ENCODE measurements around the gene PLEKHH2. TPM values are rescaled to one million over a fixed set of nuclear protein-coding genes. Genes with fewer than 3 reads are reported as not detected.
A peak's percentile ranks its signal among the peaks of the same experiment; 100 is the strongest.

Gene PLEKHH2
- polyA plus RNA-seq, 3 donors: not detected

GRCh38 chr2:43773876-43774613 lies 137.0 kb downstream of the PLEKHH2 start, which contains the start of gene DYNC2LI1:
Gene DYNC2LI1, plus strand, starts transcription at chr2:43774039. Its CDS starts 100 bp downstream, at chr2:43774139.
- Histone ChIP-seq H3K27ac (ENCODE audit: low read depth in 1 of 2, low read length in 2 of 2) (peak within 1 kb of the TSS in 1 of 2 donors; percentile 73), H3K4me1 (ENCODE audit: control insufficient read depth in 1 of 2, insufficient read depth in 2 of 2, low read length in 2 of 2) (peaks cover 7 to 10% of the 10 kb centered on the region in 2 donors), H3K9ac (ENCODE audit: insufficient read depth, low read length, poor library complexity, severe bottlenecking) (peak within 1 kb of the TSS; percentile 66), H4K20me1 (ENCODE audit: insufficient read depth, low read length) (no peaks in the 10 kb centered on the region), H3K36me3 (replicated peaks in 1 of 2; ENCODE audit: control insufficient read depth in 1 of 2, insufficient read depth in 2 of 2, low read length in 2 of 2) (no peaks in the 10 kb centered on the region), H2AFZ (ENCODE audit: insufficient read depth, low read depth, low read length, poor library complexity, severe bottlenecking) (peak within 1 kb of the TSS; percentile 95), H3K79me2 (ENCODE audit: insufficient read depth, low read length) (no peaks in the 10 kb centered on the region), H3K4me2 (replicated peaks; ENCODE audit: extremely low read depth, low read length, poor library complexity, severe bottlenecking) (peak within 1 kb of the TSS; percentile 75), H3K9me3 (replicated peaks in 1 of 2; ENCODE audit: control insufficient read depth in 1 of 2, insufficient read depth in 1 of 2, low read length in 2 of 2) (no peaks in the 10 kb centered on the region), H3K4me3 (replicated peaks in 1 of 3; ENCODE audit: low read depth in 2 of 3, low read length in 3 of 3) (peak within 1 kb of the TSS; percentile 69 to 89 (median 76)), H3K27me3 (ENCODE audit: control insufficient read depth in 2 of 2, insufficient read depth in 2 of 2, low read length in 2 of 2) (no peaks in the 10 kb centered on the region)
- Mint-ChIP-seq H3K27me3 (ENCODE audit: low read depth in 3 of 3) (peaks cover 0 to 3% (median 0%) of the 10 kb centered on the region in 3 donors), H3K9me3 (peaks cover 0 to 1% (median 0%) of the 10 kb centered on the region in 7 donors), H3K36me3 (no peaks in the 10 kb centered on the region), H3K27ac (peak within 1 kb of the TSS; percentile 84 to 98 (median 93)), H3K4me1 (peaks cover 10% of the 10 kb centered on the region), H3K4me3 (peak within 1 kb of the TSS; percentile 97 to 98)
- no peak for TF ChIP-seq CTCF (IDR thresholded peaks at IDR 0.05)
- 0% methylated on average over 21 of the region's 31 CpGs for WGBS (ENCODE audit: insufficient coverage)
- DNase-seq: peak; percentile 81 to 83 (median 81)
- intact Hi-C loops (cut with micrococcal nuclease): loop anchor here in 1 of 2 donors (10.0 kb wide), 1 partner anchor 221 kb away; the partner anchor contains the start of gene LRPPRC

GRCh38 chr2:43774617-43775016 lies 137.6 kb downstream of the PLEKHH2 start:
- H3K9me3 ChIP-seq (replicated peaks in 1 of 2; ENCODE audit: control insufficient read depth in 1 of 2, insufficient read depth in 1 of 2, low read length in 2 of 2): no peaks in the 10 kb centered on the region
- H4K20me1 ChIP-seq (ENCODE audit: insufficient read depth, low read length): no peaks in the 10 kb centered on the region
- no peaks in the 10 kb centered on the region for H3K27me3 ChIP-seq (ENCODE audit: control insufficient read depth in 2 of 2, insufficient read depth in 2 of 2, low read length in 2 of 2)
- H3K9ac ChIP-seq (ENCODE audit: insufficient read depth, low read length, poor library complexity, severe bottlenecking): peak overlapping the region; percentile 66
- no peaks in the 10 kb centered on the region for H3K36me3 Mint-ChIP-seq
- H3K4me2 ChIP-seq (replicated peaks; ENCODE audit: extremely low read depth, low read length, poor library complexity, severe bottlenecking): peak overlapping the region; percentile 75
- H3K27ac ChIP-seq (ENCODE audit: low read depth in 1 of 2, low read length in 2 of 2): no peak overlapping the region
- WGBS (ENCODE audit: insufficient coverage): no CpG with 5 or more reads among the region's 7 CpGs
- peak overlapping the region; percentile 69 to 89 (median 76) for H3K4me3 ChIP-seq (replicated peaks in 1 of 3; ENCODE audit: low read depth in 2 of 3, low read length in 3 of 3)
- peaks cover 0 to 3% (median 0%) of the 10 kb centered on the region in 3 donors for H3K27me3 Mint-ChIP-seq (ENCODE audit: low read depth in 3 of 3)
- H3K79me2 ChIP-seq (ENCODE audit: insufficient read depth, low read length): no peaks in the 10 kb centered on the region
- H3K27ac Mint-ChIP-seq: peak overlapping the region in 1 of 7 donors; percentile 98
- intact Hi-C loops (cut with micrococcal nuclease): loop anchor here in 1 of 2 donors (10.0 kb wide), 1 partner anchor 220 kb away; the partner anchor contains the start of gene LRPPRC
- peak overlapping the region; percentile 95 for H2AFZ ChIP-seq (ENCODE audit: insufficient read depth, low read depth, low read length, poor library complexity, severe bottlenecking)
- peak overlapping the region; percentile 97 to 98 for H3K4me3 Mint-ChIP-seq
- no peak for DNase-seq
- H3K4me1 ChIP-seq (ENCODE audit: control insufficient read depth in 1 of 2, insufficient read depth in 2 of 2, low read length in 2 of 2): peaks cover 7 to 10% of the 10 kb centered on the region in 2 donors
- H3K9me3 Mint-ChIP-seq: peaks cover 0 to 1% (median 0%) of the 10 kb centered on the region in 7 donors
- peaks cover 10% of the 10 kb centered on the region for H3K4me1 Mint-ChIP-seq
- no peaks in the 10 kb centered on the region for H3K36me3 ChIP-seq (replicated peaks in 1 of 2; ENCODE audit: control insufficient read depth in 1 of 2, insufficient read depth in 2 of 2, low read length in 2 of 2)
- no peak for TF ChIP-seq CTCF (IDR thresholded peaks at IDR 0.05)

Data from CD14-positive monocyte (primary cell).